Stimulated activated memory B cell treated with anti-CD40 and anti-IgM and Interleukin-4, amounts not matched to agents 10 μg/mL and 1 μg/mL and 100 μg/mL, for 72 hours (primary cell): ENCODE measurements around the gene AKIRIN1.
"Not testable (repeated sequence)": the region's sequence is repeated elsewhere in the genome, so short reads cannot be mapped to it uniquely, and the experiment has no call there.

Source experiments
- ATAC-seq: fragments of 150-1000 bp; cut with Tn5 transposase; 2 replicates; pipeline ENCODE4 v1.10.0; 2021
- H3K27ac Mint-ChIP-seq: one replicate; pipeline ENCODE4 v1.8.0; 2022; ENCODE audit warnings: mild to moderate bottlenecking, mixed read lengths
- H3K27me3 Mint-ChIP-seq: one replicate; pipeline ENCODE4 v1.8.0; 2022; ENCODE audit warnings: mixed read lengths
- H3K36me3 Mint-ChIP-seq: one replicate; pipeline ENCODE4 v1.8.0; 2022; ENCODE audit warnings: mixed read lengths
- H3K4me1 Mint-ChIP-seq: one replicate; pipeline ENCODE4 v1.8.0; 2022; ENCODE audit warnings: mixed read lengths
- H3K4me3 Mint-ChIP-seq: one replicate; pipeline ENCODE4 v1.8.0; 2022; ENCODE audit warnings: mild to moderate bottlenecking, moderate library complexity, mixed read lengths
- H3K9me3 Mint-ChIP-seq: one replicate; pipeline ENCODE4 v1.8.0; 2022; ENCODE audit warnings: mixed read lengths

The AKIRIN1 gene

DNA sequence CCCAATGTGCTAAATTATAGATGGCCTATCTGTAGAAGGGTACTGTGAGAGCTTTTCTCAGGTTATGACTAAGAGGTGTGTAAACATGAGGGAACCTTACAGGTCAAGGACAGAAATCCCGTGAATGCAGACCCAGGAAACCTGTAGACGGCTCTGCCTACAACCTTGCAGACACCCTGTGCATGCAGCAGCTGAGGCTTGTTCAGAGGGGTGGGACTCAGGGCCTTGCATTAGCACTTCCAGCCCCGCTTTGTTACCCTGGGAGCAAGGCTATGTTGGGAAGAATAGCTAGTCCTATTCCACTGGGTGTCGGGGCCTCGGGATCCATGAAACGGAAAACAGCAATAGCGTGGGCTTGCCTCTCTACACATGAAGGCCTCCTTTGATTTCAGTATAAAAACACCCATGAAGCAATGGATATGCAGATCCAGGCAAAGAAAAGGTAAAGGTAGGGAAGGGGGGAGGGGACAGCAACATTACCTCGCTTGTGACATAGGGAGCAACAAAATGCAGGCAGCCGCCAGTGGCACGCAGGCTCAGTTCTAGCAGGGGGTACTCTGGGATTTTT, 25.6 kb downstream of the AKIRIN1 start:
- ATAC-seq = no peak
- H3K4me1 Mint-ChIP-seq = no peaks in the 10 kb centered on the region
- no peaks in the 10 kb centered on the region for H3K9me3 Mint-ChIP-seq
- peaks cover 12% of the 10 kb centered on the region for H3K36me3 Mint-ChIP-seq
- no peaks in the 10 kb centered on the region for H3K27me3 Mint-ChIP-seq
- H3K4me3 Mint-ChIP-seq = no peak overlapping the region
- no peak overlapping the region for H3K27ac Mint-ChIP-seq

DNA sequence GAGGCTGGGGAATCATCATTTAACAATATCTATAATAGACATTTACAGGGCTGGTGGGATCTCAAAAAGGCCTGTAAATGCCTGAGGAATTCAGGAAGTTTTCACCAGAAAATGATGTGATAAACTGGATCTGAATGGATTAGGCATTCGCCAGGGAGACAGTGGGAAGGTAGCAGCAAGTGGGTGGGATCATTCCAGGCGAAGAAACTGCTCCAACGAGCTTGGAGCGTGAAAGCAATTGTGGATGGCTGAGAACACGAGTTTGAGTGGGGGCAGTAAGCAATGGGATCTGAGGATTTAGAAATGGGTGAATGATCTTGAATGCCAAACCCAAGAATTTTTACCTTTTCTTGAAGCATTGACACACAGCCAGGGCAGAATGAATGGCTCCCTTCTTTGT, 26.2 kb downstream of the AKIRIN1 start:
- no peak overlapping the region for H3K27ac Mint-ChIP-seq
- peaks cover 7% of the 10 kb centered on the region for H3K36me3 Mint-ChIP-seq
- H3K9me3 Mint-ChIP-seq = no peaks in the 10 kb centered on the region

DNA sequence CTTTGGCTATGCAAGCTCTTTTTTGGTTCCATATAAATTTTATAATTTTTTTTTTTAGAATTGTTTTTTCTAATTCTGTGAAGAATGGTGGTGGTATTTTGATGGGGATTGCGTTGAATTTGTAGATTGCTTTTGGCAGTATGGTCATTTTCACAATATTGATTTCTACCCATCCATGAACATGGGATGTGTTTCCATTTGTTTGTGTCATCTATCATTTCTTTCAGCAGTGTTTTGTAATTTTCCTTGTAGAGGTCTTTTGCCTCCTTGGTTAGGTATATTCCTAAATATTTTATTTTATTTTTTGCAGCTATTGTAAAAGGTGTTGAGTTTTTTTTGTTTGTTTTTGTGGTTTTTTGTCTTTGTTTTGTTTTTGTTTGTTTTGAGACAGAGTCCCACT, 29.4 kb downstream of the AKIRIN1 start:
- H3K36me3 Mint-ChIP-seq, H3K27me3 Mint-ChIP-seq, H3K27ac Mint-ChIP-seq, H3K4me3 Mint-ChIP-seq, H3K9me3 Mint-ChIP-seq, H3K4me1 Mint-ChIP-seq, ATAC-seq: not testable (repeated sequence)

More for the DNA sequence above, 26.2 kb downstream of the AKIRIN1 start:
- Mint-ChIP-seq H3K4me3 (no peak overlapping the region), H3K27me3 (no peaks in the 10 kb centered on the region), H3K4me1 (no peaks in the 10 kb centered on the region)
- ATAC-seq = no peak

DNA sequence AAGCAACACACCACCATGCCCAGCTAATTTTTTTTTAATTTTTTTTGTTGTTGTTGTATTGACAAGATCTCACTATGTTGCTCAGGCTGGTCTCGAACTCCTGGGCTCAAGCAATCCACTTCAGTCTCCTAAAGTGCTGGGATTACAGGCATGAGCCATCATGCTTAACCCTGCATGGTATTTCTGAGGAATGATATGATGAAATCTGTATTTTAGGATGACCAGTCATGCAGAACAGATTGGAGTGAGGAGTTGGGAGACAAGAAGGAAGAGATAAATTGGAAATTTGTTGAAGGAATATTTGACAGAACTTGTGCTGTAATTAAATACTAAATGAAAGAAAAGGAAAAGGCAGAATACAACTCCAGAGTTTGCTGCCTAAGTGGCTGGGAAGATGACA, 30.4 kb downstream of the AKIRIN1 start:
- no peak overlapping the region for H3K4me3 Mint-ChIP-seq
- no peaks in the 10 kb centered on the region for H3K36me3 Mint-ChIP-seq
- no peak overlapping the region for H3K27ac Mint-ChIP-seq
- peaks cover 7% of the 10 kb centered on the region for H3K4me1 Mint-ChIP-seq
- H3K9me3 Mint-ChIP-seq = no peaks in the 10 kb centered on the region
- no peak for ATAC-seq
- H3K27me3 Mint-ChIP-seq = no peaks in the 10 kb centered on the region

DNA sequence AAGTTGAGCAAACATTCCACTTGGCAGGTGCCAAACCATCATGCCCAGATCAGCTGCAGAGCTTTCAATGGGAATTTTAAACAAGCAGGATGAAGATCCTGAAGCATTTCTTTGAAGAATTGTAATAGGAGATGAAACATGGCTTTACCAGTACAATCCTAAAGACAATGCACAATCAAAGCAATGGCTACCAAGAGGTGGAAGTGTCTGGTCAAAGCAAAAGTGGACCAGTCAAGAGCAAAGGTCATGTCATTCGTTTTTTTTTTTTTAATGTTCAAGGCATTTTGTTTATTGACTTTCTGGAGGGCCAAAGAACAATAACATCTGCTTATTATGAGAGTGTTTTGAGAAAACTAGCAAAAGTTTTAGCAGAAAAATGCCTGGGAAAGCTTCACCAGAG, 32.1 kb downstream of the AKIRIN1 start:
- no peaks in the 10 kb centered on the region for H3K9me3 Mint-ChIP-seq
- peaks cover 14% of the 10 kb centered on the region for H3K4me1 Mint-ChIP-seq
- H3K36me3 Mint-ChIP-seq = no peaks in the 10 kb centered on the region
- ATAC-seq = no peak
- no peak overlapping the region for H3K4me3 Mint-ChIP-seq
- H3K27me3 Mint-ChIP-seq = no peaks in the 10 kb centered on the region
- no peak overlapping the region for H3K27ac Mint-ChIP-seq

DNA sequence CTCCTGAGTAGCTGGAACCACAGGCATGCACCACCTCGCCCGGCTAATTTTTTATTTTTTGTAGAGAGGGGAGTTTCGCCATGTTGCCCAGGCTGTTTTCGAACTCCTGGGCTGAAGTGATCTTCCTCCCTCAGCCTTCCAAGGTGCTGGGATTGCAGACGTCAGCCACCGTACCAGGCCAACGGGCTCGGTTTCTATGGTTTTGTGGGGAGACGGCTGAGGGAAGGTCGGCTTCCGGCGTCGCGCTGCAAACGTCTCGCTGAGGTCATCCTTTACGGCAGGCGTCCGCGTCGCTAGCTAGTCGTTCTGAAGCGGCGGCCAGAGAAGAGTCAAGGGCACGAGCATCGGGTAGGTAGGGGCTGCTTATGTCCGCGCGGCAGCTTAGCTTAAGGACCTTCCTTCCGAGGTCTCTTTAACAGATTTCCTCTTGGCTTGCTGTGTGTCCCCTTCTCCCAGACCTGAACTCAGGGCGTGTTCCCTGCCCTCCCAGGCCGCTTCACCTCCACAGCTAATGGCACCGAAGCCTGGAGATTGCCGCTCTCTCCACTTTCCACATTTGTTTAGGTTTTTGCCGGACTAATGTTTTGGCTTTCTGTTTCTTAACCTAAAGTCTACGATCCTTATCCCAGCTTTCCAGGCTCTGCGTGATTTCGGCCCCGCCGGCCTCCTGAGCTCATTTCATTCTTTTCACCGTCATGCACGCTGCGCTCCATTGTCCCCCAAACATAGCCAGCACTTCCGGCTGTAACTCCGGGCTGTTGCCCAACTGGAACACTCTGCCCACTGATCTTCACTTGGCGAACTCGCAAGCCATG, 35.2 kb downstream of the AKIRIN1 start, which contains the start of gene NDUFS5:
NDUFS5 (plus strand) TSS at position 300 of the 815 bp plus-strand sequence. CDS start 2,375 bp downstream, outside the sequence.
- no peaks in the 10 kb centered on the region for H3K9me3 Mint-ChIP-seq
- peaks cover 20% of the 10 kb centered on the region for H3K4me1 Mint-ChIP-seq
- ATAC-seq = peak; percentile 97
- H3K36me3 Mint-ChIP-seq = peaks cover 16% of the 10 kb centered on the region
- H3K27me3 Mint-ChIP-seq = no peaks in the 10 kb centered on the region
- peak within 1 kb of the TSS; percentile 94 for H3K27ac Mint-ChIP-seq
- H3K4me3 Mint-ChIP-seq = peak within 1 kb of the TSS; percentile 91

DNA sequence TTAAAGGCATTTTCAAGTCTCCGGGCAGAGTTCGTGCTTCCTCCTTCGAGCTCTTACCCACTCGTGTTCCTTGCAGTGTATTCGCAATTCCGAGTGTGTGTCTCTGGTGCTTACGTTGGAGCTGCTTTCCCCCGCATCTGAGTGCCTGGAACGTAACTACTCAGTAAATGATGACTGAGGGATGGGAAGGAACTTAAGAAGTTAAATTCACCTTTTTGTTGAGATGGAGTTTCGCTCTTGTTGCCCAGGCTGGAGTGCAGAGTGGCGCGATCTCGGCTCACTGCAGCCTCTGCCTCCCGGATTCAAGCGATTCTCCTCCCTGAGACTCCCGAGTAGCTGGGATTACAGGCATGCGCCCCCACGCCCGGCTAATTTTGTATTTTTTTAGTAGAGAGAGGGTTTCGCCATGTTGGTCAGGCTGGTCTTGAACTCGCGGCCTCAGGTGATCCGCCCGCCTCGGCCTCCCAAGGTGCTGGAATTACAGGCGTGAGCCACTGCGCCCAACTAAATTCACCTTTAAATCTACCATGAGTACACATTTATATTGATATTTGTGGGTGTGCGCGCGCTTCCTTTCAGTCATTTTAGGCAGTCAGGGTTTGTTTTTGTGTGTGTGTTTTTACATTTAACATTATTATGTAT, 35.9 kb downstream of the AKIRIN1 start:
- ATAC-seq = no peak
- H3K4me3 Mint-ChIP-seq = peak overlapping the region; percentile 91
- peaks cover 22% of the 10 kb centered on the region for H3K36me3 Mint-ChIP-seq
- peaks cover 20% of the 10 kb centered on the region for H3K4me1 Mint-ChIP-seq
- no peaks in the 10 kb centered on the region for H3K27me3 Mint-ChIP-seq
- peak overlapping the region; percentile 94 for H3K27ac Mint-ChIP-seq
- H3K9me3 Mint-ChIP-seq = no peaks in the 10 kb centered on the region

DNA sequence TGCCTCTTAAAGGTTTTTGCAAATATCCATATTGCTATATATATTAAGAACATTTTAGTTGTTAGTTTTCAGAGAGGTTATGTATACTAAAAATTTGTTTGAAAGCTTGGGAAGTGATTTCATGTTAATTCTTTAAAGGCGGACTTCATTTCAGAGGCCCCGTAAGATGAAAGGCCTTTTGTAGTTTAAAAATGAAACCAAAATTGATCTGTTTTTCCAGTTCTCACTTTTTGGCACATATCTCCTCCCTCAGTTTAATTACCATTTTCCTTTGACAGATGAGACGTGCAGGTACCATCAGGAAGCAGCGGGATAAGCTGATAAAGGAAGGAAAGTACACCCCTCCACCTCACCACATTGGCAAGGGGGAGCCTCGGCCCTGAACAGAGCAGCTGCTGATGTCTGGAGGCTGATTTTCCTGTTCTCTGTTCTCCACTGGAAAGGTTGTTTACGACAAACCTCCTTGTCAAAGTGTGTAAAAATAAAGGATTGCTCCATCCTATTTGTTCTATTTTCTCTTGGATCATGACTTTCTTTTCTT, 43.1 kb downstream of the AKIRIN1 start:
- H3K4me1 Mint-ChIP-seq = peaks cover 7% of the 10 kb centered on the region

DNA sequence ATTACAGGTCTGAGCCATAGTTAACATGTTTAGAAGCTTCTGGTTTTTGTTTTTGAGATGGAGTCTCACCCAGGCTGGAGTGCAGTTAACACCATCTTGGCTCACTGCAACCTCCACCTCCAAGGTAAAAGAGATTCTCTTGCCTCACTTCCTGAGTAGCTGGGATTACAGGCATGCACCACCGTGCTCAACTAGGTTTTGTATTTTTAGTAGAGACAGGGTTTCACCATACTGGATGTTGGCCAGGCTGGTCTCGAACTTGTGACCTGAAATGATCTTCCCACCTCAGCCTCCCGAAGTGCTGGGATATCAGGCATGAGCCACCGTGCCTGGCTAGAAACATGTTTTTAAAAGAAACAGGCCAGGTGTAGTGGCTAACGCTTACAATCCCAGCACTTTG, 45.6 kb downstream of the AKIRIN1 start:
- no peak overlapping the region for H3K27ac Mint-ChIP-seq
- no peak overlapping the region for H3K4me3 Mint-ChIP-seq
- no peaks in the 10 kb centered on the region for H3K27me3 Mint-ChIP-seq
- ATAC-seq = no peak
- H3K36me3 Mint-ChIP-seq = peaks cover 45% of the 10 kb centered on the region
- H3K4me1 Mint-ChIP-seq = peaks cover 7% of the 10 kb centered on the region
- no peaks in the 10 kb centered on the region for H3K9me3 Mint-ChIP-seq

More for the DNA sequence above, 43.1 kb downstream of the AKIRIN1 start:
- H3K4me3 Mint-ChIP-seq = no peak overlapping the region
- peaks cover 49% of the 10 kb centered on the region for H3K36me3 Mint-ChIP-seq
- no peak overlapping the region for H3K27ac Mint-ChIP-seq
- no peak for ATAC-seq
- no peaks in the 10 kb centered on the region for H3K9me3 Mint-ChIP-seq
- no peaks in the 10 kb centered on the region for H3K27me3 Mint-ChIP-seq

DNA sequence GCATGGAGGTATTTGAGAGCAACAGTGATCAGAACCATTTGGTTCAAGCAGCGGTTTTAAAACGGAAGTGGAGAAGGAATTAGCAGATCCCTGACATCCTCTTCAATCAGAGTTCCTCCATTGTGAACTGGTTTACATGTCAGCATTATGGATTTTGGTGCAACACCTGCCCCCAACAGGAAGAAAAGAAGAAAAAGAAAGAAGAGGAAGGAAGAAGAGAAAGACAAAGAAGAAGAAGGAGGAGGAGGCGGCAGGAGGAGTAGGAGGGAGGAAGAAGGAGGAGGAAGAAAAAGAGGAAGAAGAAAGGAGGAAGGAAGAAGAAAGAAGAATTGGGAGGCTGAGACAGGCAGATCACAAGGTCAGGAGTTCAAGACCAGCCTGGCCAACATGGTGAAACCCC, 52.4 kb downstream of the AKIRIN1 start:
- Mint-ChIP-seq H3K36me3 (peaks cover 42% of the 10 kb centered on the region), H3K9me3 (peaks cover 3% of the 10 kb centered on the region), H3K4me1 (peaks cover 12% of the 10 kb centered on the region), H3K4me3 (no peak overlapping the region), H3K27me3 (no peaks in the 10 kb centered on the region), H3K27ac (peak overlapping the region; percentile 57)
- ATAC-seq = no peak

DNA sequence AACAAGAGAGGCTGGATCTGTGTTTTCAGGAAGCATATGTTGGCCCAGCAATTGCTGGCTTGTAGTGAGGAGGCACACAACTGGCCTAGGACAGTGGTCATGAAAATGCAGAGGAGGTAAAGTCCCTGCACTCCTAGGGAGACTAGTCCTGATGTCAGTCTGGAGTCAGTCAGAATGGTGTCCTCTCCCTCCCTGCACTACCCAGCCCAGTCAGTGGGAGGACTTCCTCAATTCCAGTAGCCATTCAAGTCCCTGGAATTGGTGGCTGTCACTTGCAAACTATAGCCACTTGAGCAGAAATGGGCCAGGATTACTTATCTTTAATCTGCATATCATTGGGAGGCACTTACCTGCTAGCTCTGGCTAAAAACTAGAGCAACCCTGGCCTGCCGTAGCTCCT, 53.7 kb downstream of the AKIRIN1 start:
- no peak overlapping the region for H3K4me3 Mint-ChIP-seq
- H3K9me3 Mint-ChIP-seq = peaks cover 3% of the 10 kb centered on the region
- H3K27ac Mint-ChIP-seq = peak overlapping the region; percentile 57
- H3K36me3 Mint-ChIP-seq = peaks cover 35% of the 10 kb centered on the region
- peaks cover 12% of the 10 kb centered on the region for H3K4me1 Mint-ChIP-seq
- ATAC-seq = no peak
- H3K27me3 Mint-ChIP-seq = no peaks in the 10 kb centered on the region

DNA sequence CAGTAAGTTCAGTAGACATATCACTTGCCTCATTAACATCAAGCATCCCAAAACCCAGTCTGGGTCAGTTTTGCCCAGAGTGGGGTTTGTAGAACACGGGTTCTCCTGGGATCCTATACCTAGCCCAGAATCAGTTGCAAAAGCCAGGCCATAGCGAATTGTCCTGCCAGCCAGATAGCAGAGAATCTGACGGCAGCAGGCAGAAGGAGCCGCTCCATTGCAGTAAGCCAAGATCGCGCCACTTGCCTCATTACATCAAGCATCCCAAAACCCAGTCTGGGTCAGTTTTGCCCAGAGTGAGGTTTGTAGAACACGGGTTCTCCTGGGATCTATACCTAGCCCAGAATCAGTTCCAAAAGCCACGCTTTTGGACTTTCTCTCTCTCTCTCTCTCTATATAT, 54.2 kb downstream of the AKIRIN1 start:
- Mint-ChIP-seq H3K4me3 (no peak overlapping the region), H3K27ac (no peak overlapping the region), H3K36me3 (peaks cover 32% of the 10 kb centered on the region), H3K27me3 (no peaks in the 10 kb centered on the region), H3K9me3 (peaks cover 3% of the 10 kb centered on the region), H3K4me1 (peaks cover 12% of the 10 kb centered on the region)
- ATAC-seq = no peak

DNA sequence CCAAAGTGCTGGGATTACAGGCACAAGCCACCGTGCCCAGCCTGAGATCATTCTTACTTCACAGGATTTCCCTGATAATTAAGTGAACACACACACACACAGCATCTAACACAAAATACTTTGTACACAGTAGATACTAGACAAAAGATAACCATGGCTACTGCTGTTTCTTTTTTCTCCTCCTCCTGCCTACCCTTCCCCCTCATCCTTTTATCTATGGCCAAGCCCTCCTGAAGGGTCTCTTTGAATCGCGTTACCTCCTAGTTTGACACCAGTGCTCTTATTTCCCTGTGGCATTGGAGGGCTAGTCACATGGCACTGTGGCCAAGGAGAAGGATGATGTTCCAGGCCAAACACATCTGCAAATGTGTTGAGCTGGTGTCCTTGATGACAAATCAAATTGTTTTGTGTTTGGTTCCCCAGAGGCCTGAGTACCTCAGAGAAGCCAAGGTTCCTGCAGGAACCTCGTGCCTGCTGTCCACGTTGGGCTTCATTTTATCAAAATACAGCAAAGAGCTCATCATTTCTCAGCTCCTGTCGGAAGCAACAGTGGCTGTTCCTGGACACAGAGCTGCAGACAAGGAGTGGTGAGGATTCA, 55.6 kb downstream of the AKIRIN1 start:
- no peak overlapping the region for H3K27ac Mint-ChIP-seq
- no peak for ATAC-seq
- H3K27me3 Mint-ChIP-seq = no peaks in the 10 kb centered on the region
- peaks cover 39% of the 10 kb centered on the region for H3K36me3 Mint-ChIP-seq
- no peak overlapping the region for H3K4me3 Mint-ChIP-seq
- peaks cover 19% of the 10 kb centered on the region for H3K4me1 Mint-ChIP-seq
- H3K9me3 Mint-ChIP-seq = peaks cover 3% of the 10 kb centered on the region

DNA sequence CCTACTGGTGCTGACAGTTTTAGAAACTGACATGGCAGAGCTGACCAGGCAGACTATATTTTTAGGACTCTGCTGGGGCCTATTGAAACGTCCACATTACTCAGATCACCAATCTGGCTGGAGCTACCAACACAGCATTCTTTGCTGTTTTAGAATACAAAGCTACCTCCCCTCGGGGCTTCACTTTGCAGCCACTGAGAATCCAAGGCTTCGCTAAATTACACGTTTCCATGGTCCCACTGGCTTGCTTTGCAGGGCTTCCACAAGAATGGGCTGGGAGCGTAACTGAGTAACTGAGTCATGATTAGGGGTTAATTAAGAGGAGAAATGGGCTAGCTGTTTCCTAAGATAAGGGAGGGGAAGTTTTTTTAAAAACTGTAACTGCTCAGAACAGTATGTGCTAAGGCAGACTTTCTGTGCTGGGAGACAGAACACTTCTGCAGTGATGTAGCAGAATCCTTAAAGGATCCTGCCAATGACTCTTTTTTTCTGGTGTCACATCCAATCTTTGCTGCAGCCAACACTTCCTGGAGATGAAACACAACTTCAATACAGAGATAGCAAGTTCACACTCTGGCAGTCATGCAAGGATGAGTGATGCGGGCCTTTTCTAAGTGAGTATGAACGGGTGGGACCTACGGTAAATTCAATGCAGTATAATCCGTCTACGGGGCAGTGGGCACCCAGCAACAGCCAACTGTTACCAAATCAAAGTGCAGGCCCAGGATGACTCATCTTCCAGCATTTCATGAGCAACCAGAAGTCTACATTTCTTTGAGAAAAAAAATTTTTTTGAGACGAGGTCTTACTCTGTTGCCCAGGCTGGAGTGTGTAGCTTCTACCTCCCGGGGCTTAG, 56.5 kb downstream of the AKIRIN1 start:
- Mint-ChIP-seq H3K36me3 (peaks cover 35% of the 10 kb centered on the region), H3K4me3 (no peak overlapping the region), H3K9me3 (peaks cover 3% of the 10 kb centered on the region), H3K27me3 (no peaks in the 10 kb centered on the region), H3K4me1 (peaks cover 19% of the 10 kb centered on the region), H3K27ac (no peak overlapping the region)
- ATAC-seq = no peak
